ENCODE data around the gene PGAP2. TPM values are rescaled to one million over a fixed set of nuclear protein-coding genes. Genes with fewer than 3 reads are reported as not detected.

PGAP2 gene
- total and polyA plus RNA-seq, 2 of the 4 experiments (the other 2 are of a cell fraction): 10.6 to 31.3 TPM

DNA sequence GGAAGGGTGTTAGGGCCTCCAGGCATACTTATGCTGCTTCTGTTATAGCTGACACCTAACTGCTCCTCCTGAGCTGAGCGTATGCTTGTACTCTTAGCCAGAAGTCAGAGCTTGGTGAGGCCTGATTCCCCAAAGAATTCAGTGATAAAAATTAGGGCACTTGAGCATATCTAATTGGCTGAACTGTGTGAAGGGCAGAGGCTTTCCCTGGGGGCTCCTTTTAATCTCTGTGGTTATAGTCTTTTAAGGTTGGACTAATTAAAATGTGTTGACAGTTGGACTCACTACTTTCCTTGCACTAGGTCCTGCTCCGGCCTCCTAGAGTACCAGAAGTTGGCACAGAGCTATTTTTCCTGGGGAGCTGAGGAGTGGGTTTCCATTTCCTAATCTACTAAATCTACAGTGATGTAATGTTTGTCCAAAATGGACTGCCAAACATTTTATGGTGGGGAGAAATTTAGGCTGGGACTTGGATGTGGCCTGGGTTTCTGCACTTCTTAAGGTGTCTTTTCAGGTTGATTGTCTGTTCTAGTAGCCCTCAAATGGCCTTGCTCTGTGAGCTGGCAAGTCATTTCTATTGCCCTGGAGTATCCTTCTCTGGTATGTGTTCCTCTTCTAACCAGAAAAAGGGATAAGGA, 65.5 kb downstream of the PGAP2 start:
- no peak for ATAC-seq (ENCODE audit: low read depth)
- peak overlapping the region; percentile 62 for H2AFZ ChIP-seq (replicated peaks; ENCODE audit: low read length, poor library complexity)
- no peak for DNase-seq
- H3K56ac ChIP-seq (ENCODE audit: extremely low read depth, insufficient read depth, low read length): no peak overlapping the region
- dilution Hi-C loops (cut with HindIII; ENCODE audit: low sequenced_read_pairs, unreplicated experiment) (no loop called here), in situ Hi-C loops (cut with MboI; ENCODE audit: low sequenced_read_pairs) (no loop called here), intact Hi-C loops (cut with micrococcal nuclease) (no loop called here)
- H3K27ac ChIP-seq (ENCODE audit: insufficient read depth, low read length): no peak overlapping the region
- H3K9me3 ChIP-seq (ENCODE audit: control insufficient read depth, insufficient read depth, low read length): no peaks in the 10 kb centered on the region
- no peaks in the 10 kb centered on the region for H3K27me3 ChIP-seq (ENCODE audit: control insufficient read depth, insufficient read depth, low read length)
- no peak overlapping the region for H3K4me3 ChIP-seq (ENCODE audit: insufficient read depth, low read depth, low read length)
- no peak overlapping the region for H3K23ac ChIP-seq (ENCODE audit: low read depth, low read length)
- H3K18ac ChIP-seq (ENCODE audit: low read depth, low read length): no peak overlapping the region
- CTCF ChIA-PET: interaction anchor here (1.0 kb wide), 2 partner anchors 7 to 19 kb away, joined by 3 to 4 read pairs; partner anchors contain the start of gene STIM1
- no peaks in the 10 kb centered on the region for H3K36me3 ChIP-seq (ENCODE audit: control insufficient read depth, insufficient read depth, low read length)
- no CpG with 5 or more reads among the region's 2 CpGs for WGBS, 2 experiments (ENCODE audit: extremely low coverage in 2 of 2, insufficient read length in 1 of 2)
- peaks cover 3% of the 10 kb centered on the region; the same call in 1 of the 2 replicates for H3K9me1 ChIP-seq (ENCODE audit: insufficient read depth, low read length)
- H2AK9ac ChIP-seq (replicated peaks; ENCODE audit: low read depth, low read length, poor library complexity): no peak overlapping the region
- H4K8ac ChIP-seq (ENCODE audit: low read depth in 2 of 2, low read length in 2 of 2): no peak overlapping the region
- H3K4ac ChIP-seq (ENCODE audit: low read depth, low read length): no peak overlapping the region
- no peak overlapping the region for H2BK20ac ChIP-seq (ENCODE audit: low read depth, low read length)
- H3K14ac ChIP-seq (replicated peaks; ENCODE audit: low read depth, low read length): no peak overlapping the region
- no peak overlapping the region for H4K5ac ChIP-seq (ENCODE audit: low read depth, low read length)
- peaks cover 18 to 22% of the 10 kb centered on the region in 2 experiments for H3K79me1 ChIP-seq (ENCODE audit: low read depth in 1 of 2, low read length in 2 of 2)
- no TSS peak for BruUV-seq (replicated peaks)
- H4K91ac ChIP-seq (ENCODE audit: insufficient read depth, low read depth, low read length): no peak overlapping the region
- peaks cover 2% of the 10 kb centered on the region; the same call in 1 of the 2 replicates for H3K4me1 ChIP-seq (ENCODE audit: control insufficient read depth, insufficient read depth, low read length)
- H4K20me1 ChIP-seq (ENCODE audit: insufficient read depth, low read length): peaks cover 10% of the 10 kb centered on the region; the same call in 1 of the 2 replicates
- POLR2A ChIA-PET (ENCODE audit: unreplicated experiment): no interaction called here
- no peak overlapping the region for H3K4me2 ChIP-seq (ENCODE audit: low read depth, low read length)
- no peak overlapping the region for H2AK5ac ChIP-seq (ENCODE audit: low read depth, low read length)
- no peak overlapping the region for H3K9ac ChIP-seq (ENCODE audit: low read depth, low read length)
- no peak overlapping the region for H2BK120ac ChIP-seq (ENCODE audit: low read depth, low read length)
- TF ChIP-seq, protein P1, sequence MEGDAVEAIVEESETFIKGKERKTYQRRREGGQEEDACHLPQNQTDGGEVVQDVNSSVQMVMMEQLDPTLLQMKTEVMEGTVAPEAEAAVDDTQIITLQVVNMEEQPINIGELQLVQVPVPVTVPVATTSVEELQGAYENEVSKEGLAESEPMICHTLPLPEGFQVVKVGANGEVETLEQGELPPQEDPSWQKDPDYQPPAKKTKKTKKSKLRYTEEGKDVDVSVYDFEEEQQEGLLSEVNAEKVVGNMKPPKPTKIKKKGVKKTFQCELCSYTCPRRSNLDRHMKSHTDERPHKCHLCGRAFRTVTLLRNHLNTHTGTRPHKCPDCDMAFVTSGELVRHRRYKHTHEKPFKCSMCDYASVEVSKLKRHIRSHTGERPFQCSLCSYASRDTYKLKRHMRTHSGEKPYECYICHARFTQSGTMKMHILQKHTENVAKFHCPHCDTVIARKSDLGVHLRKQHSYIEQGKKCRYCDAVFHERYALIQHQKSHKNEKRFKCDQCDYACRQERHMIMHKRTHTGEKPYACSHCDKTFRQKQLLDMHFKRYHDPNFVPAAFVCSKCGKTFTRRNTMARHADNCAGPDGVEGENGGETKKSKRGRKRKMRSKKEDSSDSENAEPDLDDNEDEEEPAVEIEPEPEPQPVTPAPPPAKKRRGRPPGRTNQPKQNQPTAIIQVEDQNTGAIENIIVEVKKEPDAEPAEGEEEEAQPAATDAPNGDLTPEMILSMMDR (conservative IDR thresholded peaks at IDR 0.05; ENCODE audit: low read depth, low read length): no peak
- TF ChIP-seq FOS (IDR thresholded peaks at IDR 0.05; ENCODE audit: low read depth, low read length) (no peak), MXI1 (IDR thresholded peaks at IDR 0.05; ENCODE audit: borderline replicate concordance, low read depth, low read length) (no peak), RFX5 (IDR thresholded peaks at IDR 0.05; ENCODE audit: low read depth, low read length) (no peak), CEBPB (IDR thresholded peaks at IDR 0.05; ENCODE audit: low read depth, low read length) (no peak), BHLHE40 (IDR thresholded peaks at IDR 0.05; ENCODE audit: low read depth, low read length) (no peak), MAFK (IDR thresholded peaks at IDR 0.05; ENCODE audit: low read depth, low read length) (no peak), MAZ (IDR thresholded peaks at IDR 0.05; ENCODE audit: borderline replicate concordance, low read depth, low read length) (no peak), SMC3 (IDR thresholded peaks at IDR 0.05; ENCODE audit: low read depth, low read length) (no peak), NFE2L2 (IDR thresholded peaks at IDR 0.05; ENCODE audit: low read depth, low read length) (no peak), RAD21 (IDR thresholded peaks at IDR 0.05; ENCODE audit: low read length) (no peak), RCOR1 (IDR thresholded peaks at IDR 0.05; ENCODE audit: insufficient replicate concordance, low read length) (no peak), POLR2A (IDR thresholded peaks at IDR 0.05; ENCODE audit: low read depth, low read length) (no peak), CHD1 (IDR thresholded peaks at IDR 0.05; ENCODE audit: low read depth, low read length) (no peak)
- TF ChIP-seq, protein P2, sequence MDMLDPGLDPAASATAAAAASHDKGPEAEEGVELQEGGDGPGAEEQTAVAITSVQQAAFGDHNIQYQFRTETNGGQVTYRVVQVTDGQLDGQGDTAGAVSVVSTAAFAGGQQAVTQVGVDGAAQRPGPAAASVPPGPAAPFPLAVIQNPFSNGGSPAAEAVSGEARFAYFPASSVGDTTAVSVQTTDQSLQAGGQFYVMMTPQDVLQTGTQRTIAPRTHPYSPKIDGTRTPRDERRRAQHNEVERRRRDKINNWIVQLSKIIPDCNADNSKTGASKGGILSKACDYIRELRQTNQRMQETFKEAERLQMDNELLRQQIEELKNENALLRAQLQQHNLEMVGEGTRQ (IDR thresholded peaks at IDR 0.05; ENCODE audit: low read depth, low read length): no peak
- TF ChIP-seq, protein P3, sequence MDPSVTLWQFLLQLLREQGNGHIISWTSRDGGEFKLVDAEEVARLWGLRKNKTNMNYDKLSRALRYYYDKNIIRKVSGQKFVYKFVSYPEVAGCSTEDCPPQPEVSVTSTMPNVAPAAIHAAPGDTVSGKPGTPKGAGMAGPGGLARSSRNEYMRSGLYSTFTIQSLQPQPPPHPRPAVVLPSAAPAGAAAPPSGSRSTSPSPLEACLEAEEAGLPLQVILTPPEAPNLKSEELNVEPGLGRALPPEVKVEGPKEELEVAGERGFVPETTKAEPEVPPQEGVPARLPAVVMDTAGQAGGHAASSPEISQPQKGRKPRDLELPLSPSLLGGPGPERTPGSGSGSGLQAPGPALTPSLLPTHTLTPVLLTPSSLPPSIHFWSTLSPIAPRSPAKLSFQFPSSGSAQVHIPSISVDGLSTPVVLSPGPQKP (IDR thresholded peaks at IDR 0.05; ENCODE audit: borderline replicate concordance, low read depth, low read length): no peak
- H2BK15ac ChIP-seq (ENCODE audit: low read depth, low read length): no peak overlapping the region
- H2BK5ac ChIP-seq (ENCODE audit: low read depth, low read length, poor library complexity, severe bottlenecking): no peak overlapping the region
